NCI-H2081 (cell line): ENCODE measurements around the gene MYOM1.
A peak's percentile ranks its signal among the peaks of the same experiment; 100 is the strongest.

Experiments
- DNase-seq, 2 experiments: peaks; one replicate each; lab custom pipeline; 2025; lab: John Stamatoyannopoulos, UW

MYOM1 gene

GRCh38 chr18:3219631-3220335, at the start of gene MYOM1:
Gene MYOM1 (minus strand): TSS chr18:3219968. CDS start chr18:3215223, 4,745 bp downstream.
- no peak for DNase-seq

GRCh38 chr18:3269241-3269913, 49.6 kb upstream of the MYOM1 start:
- DNase-seq: no peak

- no peak for DNase-seq
These were observed 48.5 kb upstream of the MYOM1 start for GRCh38 chr18:3268306-3268705.

DNA sequence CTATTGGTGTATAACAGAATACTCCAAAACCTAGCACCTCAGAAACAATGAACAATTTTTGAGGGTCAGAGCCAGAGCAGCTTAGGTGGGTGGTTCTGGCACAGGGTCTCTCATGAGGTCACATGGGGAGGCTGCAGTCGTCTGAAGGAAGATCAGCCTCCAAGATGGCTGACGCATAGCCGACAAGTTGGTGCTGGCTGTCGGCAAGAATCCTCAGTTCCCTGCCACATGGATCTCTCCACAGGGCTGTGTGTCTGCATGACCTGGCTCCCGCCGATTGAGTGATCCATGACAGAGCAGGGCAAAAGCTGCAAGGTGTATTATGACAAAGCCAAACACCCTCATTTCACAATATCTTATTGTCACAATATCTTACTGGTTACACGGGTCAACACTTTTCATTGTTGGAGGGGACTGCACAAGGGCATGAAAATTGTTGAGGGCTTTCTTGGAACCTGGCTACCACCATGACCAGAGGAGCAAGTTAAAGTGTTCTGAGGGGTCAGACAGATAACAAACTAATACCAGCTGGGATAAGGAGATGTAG, 46.4 kb upstream of the MYOM1 start:
- no peak for DNase-seq

- no peak for DNase-seq
These were observed 45.8 kb upstream of the MYOM1 start for GRCh38 chr18:3265564-3266033.

- DNase-seq: no peak
These were observed 44.6 kb upstream of the MYOM1 start for GRCh38 chr18:3264362-3264761.

GRCh38 chr18:3263132-3263700, 43.4 kb upstream of the MYOM1 start:
- DNase-seq: no peak

DNA sequence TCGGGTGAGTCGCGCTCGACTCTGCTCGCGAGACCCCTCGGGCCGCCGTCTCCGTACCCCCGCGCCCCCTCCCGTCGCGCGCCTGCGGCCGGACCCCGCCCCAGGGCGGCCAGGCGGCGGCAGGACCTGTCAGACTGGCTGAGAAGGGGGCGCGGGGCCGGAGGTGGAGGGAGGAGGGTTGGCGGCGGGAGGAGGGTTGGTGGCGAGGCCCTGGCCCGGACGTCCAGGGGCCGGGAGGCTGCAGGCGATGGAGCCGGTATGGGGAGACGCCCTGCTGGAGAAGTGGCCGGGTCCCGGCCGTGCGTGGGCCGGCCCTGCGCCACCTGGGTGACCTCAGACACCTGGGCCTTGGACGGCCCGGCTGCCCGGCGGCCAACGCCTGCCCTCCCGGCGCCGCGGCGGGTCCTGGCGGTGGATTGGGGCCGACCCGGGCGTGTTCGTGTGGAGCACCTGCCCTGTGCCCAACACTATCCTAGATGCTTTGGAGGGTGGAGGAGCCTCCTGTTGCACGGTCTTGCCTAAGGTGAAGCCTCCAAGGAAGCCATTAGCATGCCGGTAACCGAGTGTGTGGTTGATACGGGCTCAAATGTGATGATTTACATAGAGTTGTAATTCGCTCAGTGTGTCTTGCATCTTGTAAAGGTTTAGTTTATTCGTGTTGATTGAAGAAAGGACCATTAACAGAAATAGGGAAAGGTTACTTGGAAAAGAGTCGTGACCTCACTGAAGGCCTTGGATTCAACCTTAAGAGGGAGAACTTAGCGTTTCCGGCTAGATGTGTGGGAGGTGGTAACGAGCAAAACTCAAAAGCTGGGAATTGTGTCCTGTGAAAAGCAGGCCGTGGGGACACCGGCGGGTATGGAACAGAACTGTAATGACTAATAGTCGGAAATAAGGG, 42.7 kb upstream of the MYOM1 start:
- peak in 1 of 2 experiments; percentile 8 for DNase-seq

DNA sequence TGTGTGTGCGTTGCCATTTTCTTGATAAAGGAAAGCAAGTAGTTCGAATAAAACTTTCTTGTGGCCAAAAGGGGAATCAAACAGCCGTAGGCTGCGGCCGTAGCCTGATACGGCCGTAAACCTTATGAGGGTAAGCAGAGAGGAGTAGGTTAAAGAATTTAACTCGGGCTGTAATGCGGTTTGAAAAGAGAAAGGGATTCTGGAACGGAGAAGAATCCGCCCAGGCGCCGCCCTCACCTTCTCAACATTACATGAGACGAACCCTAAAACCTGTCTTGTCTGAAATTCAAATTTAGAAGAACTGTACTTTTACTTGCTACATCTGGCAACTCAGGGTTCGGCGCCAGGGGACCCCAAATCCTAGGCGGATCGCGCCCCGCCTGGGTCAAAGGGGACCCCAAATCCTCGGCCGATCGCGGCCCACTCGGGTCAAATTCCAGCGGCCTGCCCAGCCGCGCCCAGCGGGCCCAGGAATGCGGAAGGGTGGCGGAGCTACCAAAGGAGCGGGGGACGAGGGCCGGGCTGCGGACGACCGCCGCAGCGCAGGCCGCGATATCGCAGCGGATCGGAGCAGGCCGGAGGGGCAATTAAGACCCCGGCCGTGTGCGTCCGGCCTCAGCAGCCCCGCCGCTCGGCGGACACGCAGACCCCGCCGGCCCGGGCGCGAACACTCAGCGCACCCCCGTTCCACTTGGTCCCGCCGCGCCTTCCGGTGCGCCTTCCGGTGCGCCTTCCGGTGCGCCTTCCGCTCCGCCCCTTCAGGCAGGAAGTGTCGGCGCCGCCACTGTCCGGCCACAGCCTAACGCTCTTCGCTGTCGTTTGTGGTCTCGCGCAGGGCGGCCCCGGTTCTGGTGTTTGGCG, 41.8 kb upstream of the MYOM1 start, which contains the start of gene MYL12B:
Gene MYL12B (plus strand): TSS at position 761 of the 861 bp plus-strand sequence. CDS start 10,766 bp downstream, outside the sequence.
- DNase-seq: peak; percentile 64 to 74

DNA sequence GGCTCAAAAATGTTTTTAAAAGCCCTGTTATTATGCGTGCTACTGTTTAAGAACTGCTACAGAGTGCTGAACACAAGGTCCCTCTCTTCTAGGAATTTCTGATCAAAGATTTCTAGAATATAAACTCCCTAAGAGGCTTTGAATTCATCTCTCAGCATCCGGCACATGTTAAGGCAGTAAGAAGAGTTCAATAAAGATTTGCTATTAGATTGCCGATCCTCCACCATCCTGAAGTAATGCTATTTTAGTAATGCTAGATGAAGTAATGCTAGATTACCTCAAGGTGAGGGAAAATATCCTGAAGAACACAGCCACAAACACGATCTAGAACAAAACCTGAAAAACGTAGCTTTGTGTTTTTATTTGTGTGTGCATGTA, 41.2 kb upstream of the MYOM1 start:
- DNase-seq: no peak

GRCh38 chr18:3257627-3258120, 37.9 kb upstream of the MYOM1 start:
- no peak for DNase-seq

GRCh38 chr18:3256693-3257626, 37.2 kb upstream of the MYOM1 start:
- no peak for DNase-seq

GRCh38 chr18:3255611-3256165, 35.9 kb upstream of the MYOM1 start:
- no peak for DNase-seq

- DNase-seq: no peak
These were observed 35.0 kb upstream of the MYOM1 start for GRCh38 chr18:3254725-3255124.

GRCh38 chr18:3252843-3253242, 33.1 kb upstream of the MYOM1 start:
- DNase-seq: no peak

GRCh38 chr18:3251963-3252277, 32.2 kb upstream of the MYOM1 start:
- DNase-seq: no peak

- no peak for DNase-seq
These were observed 31.6 kb upstream of the MYOM1 start for GRCh38 chr18:3251249-3251962.

DNA sequence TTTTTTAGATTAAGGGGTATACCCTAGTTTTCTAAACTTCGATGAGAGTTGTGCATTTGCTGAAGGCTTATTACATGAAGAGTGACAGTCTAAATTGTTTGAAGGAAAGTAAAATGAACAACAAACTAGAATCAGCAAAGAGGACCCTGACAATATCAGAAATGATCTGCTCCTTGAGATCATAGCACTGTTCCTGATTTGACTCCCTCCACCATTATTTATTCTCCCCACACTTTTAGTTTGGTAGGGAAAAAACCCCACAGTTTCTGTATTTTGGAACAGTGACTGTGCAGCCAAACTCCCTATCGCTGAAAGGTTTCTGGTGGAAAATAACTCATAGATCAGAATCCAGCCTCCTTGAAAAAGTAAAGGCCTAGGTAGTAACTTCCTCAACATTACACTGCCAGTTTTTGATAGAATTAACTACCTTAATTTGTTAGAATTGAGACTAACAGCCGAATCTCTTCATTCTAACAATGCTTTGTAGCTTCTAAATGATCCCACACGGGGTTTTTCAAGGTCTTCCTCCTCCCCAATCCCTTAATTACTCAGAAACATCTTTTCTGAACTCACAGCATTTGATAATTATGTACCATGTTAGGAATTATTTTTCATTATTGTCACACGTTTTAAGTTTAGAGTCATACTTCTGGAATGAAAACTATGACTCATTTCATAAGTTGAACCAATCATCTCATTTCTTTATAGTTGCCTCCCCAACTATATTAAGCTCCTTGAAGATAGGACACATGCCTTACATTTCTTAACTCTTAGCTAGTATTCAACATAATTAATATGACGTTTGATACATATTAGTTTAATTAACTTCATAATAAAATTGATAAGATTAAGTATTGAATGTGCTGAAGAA, 30.7 kb upstream of the MYOM1 start:
- no peak for DNase-seq
